Stimulated activated CD4-positive, alpha-beta T cell treated with anti-CD3 and anti-CD28 coated beads, Interleukin-2, amount 100 ng/mL, for 48 hours (primary cell): ENCODE results near the gene ASXL3.

Source experiments
- DNase-seq, 2 donors: peaks; one replicate each; pipeline ENCODE4 v3.0.0-alpha.2; 2020

The ASXL3 gene

GRCh38 chr18:33584548-33585430 is 6.8 kb downstream of the ASXL3 start:
- no peak for DNase-seq

- no peak for DNase-seq
These were observed 7.4 kb downstream of the ASXL3 start for GRCh38 chr18:33585431-33585775.

GRCh38 chr18:33588361-33588760 is 10.3 kb downstream of the ASXL3 start:
- no peak for DNase-seq

GRCh38 chr18:33593261-33593660 is 15.2 kb downstream of the ASXL3 start:
- DNase-seq: no peak

GRCh38 chr18:33594799-33595198 is 16.8 kb downstream of the ASXL3 start:
- no peak for DNase-seq

- no peak for DNase-seq
These were observed 18.3 kb downstream of the ASXL3 start for GRCh38 chr18:33596178-33596854.

GRCh38 chr18:33600846-33601245 is 22.8 kb downstream of the ASXL3 start:
- DNase-seq: no peak

GRCh38 chr18:33603454-33603853 is 25.4 kb downstream of the ASXL3 start:
- DNase-seq: no peak

GRCh38 chr18:33605250-33605649 is 27.2 kb downstream of the ASXL3 start:
- DNase-seq: no peak

- DNase-seq: no peak
These were observed 28.6 kb downstream of the ASXL3 start for GRCh38 chr18:33606621-33607020.

- no peak for DNase-seq
These were observed 33.6 kb downstream of the ASXL3 start for GRCh38 chr18:33611525-33612135.

GRCh38 chr18:33612632-33613031 is 34.6 kb downstream of the ASXL3 start:
- no peak for DNase-seq

- DNase-seq: no peak
These were observed 38.5 kb downstream of the ASXL3 start for GRCh38 chr18:33616556-33616955.

- no peak for DNase-seq
These were observed 49.1 kb downstream of the ASXL3 start for GRCh38 chr18:33627114-33627513.

- DNase-seq: no peak
These were observed 52.5 kb downstream of the ASXL3 start for GRCh38 chr18:33630476-33630875.

GRCh38 chr18:33641141-33641540 is 63.1 kb downstream of the ASXL3 start:
- DNase-seq: no peak

GRCh38 chr18:33644494-33644893 is 66.5 kb downstream of the ASXL3 start:
- no peak for DNase-seq

GRCh38 chr18:33647365-33647764 is 69.3 kb downstream of the ASXL3 start:
- DNase-seq: no peak

- no peak for DNase-seq
These were observed 74.6 kb downstream of the ASXL3 start for GRCh38 chr18:33652635-33653034.

- DNase-seq: no peak
These were observed 75.2 kb downstream of the ASXL3 start for GRCh38 chr18:33653231-33653630.

- no peak for DNase-seq
These were observed 79.0 kb downstream of the ASXL3 start for GRCh38 chr18:33656889-33657448.

- no peak for DNase-seq
These were observed 82.8 kb downstream of the ASXL3 start for GRCh38 chr18:33660696-33661310.

- no peak for DNase-seq
These were observed 86.3 kb downstream of the ASXL3 start for GRCh38 chr18:33664241-33664874.
